Activated naive CD8-positive, alpha-beta T cell treated with anti-CD3 and anti-CD28 coated beads, Interleukin-2, amount 50 U/mL, for 16 hours (primary cell): Measurements from ENCODE around the gene DVL3.

Source experiments
- DNase-seq: peaks from one replicate; pipeline ENCODE4 v3.0.0-alpha.2; 2020; ENCODE audit warnings: low read depth, low spot score

DVL3 gene

DNA sequence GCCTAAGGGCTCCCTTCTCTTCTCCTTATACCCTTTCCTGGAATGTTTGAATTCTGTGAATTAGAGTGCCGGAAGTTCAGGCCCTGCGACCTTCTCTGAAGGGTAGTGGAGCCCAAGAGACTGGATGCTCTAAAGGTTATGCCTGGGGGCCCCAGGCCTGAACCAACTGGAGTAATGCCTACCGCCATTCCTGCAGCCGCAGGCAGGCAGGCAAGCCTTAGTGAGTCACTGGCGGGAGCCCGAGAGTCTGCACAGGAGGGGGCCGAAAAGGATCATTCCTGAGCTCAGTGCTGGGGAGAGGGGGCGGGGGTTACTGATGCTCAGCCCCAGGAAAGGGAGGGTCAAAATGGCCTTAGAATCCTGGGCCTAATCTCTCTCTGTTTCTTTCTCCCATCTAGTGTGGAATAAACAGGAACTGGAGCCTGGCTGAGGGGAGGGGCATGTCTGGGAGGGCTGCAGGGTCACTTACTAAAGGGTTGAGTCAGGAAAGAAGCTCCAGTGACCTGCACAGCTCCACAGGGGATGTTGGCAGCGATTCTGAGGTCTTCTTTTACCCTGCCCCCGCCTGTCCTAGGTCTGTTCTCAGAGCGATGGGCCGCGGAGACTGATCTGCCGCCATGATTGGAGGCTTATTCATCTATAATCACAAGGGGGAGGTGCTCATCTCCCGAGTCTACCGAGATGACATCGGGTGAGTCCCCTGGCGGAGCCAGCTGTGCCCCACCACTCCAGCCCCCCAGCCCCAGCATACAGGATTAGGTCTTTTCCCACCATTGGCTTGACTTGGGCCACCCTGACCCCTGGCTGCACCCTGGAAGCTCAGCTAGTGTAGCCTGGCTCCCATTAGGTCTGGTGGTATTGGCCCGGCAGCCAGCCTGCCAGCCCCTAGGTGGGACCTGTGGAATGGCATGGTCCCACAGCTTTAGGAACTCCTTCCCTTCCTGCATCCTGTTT lies 21.5 kb downstream of the DVL3 start:
- DNase-seq = no peak

DNA sequence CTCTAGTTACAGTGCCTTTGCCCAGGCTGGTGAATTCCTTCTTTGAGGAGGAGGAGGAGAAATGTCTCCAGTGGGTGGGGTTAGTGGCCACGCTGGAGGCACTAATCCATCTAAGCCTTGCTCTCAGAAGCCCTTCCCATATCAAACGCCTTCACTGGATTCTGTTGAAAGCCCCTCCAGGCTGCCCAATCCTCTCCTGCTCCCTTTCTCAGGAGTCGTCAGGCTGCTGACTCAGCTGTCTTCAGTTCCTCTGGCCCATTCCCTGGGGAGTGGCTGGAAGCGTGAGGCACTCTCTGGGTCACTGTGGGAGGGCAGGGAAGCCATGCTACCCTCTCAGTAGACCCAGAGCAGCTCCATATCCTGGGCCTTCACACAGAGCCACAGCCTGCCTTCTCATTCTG lies 22.2 kb downstream of the DVL3 start:
- no peak for DNase-seq

DNA sequence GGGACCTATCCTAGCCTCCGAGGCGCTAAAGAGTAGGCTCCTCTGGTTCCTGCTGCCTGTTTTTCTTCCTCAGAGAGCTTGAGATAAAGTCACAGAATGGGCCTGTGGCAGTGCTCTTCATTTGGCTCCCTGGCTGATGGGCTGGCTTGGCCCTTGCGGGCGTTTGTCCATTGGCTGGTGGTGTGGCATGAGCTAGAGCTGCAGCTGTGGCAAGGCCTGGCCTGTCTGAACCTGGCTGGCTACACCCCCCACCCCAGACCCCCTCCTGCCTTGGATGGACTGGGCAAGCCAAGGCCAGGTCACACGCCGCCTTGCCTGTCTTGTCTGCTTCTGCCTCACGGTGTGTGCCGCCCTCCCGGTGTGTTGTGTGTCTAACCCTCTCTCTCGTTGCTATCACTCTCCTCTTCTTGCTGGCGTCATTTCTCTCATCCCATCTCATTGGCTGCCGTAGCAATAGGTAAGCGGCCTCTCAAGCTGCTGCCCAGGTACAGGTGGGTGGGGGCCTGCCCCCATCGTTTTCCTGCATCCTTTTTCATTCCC lies 22.7 kb downstream of the DVL3 start:
- no peak for DNase-seq

DNA sequence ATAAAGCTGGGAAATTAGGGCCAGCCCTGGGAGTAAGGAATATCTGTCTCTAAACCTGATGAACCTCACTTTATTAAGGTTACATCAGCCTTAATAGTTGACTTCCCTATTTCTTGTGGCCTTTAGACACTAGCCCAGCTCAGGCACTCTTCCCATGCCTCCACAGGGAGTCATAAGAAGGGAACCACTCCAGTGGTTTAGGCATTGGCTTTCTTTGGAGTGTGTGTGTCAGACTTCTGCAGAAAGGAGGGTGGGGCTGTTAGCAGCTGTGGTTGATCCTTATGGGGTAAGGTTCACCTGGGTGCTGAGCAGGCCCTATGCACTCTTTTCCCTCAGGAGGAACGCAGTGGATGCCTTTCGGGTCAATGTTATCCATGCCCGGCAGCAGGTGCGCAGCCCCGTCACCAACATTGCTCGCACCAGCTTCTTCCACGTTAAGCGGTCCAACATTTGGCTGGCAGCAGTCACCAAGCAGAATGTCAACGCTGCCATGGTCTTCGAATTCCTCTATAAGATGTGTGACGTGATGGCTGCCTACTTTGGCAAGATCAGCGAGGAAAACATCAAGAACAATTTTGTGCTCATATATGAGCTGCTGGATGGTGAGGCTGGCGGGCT lies 23.5 kb downstream of the DVL3 start:
- DNase-seq = no peak

DNA sequence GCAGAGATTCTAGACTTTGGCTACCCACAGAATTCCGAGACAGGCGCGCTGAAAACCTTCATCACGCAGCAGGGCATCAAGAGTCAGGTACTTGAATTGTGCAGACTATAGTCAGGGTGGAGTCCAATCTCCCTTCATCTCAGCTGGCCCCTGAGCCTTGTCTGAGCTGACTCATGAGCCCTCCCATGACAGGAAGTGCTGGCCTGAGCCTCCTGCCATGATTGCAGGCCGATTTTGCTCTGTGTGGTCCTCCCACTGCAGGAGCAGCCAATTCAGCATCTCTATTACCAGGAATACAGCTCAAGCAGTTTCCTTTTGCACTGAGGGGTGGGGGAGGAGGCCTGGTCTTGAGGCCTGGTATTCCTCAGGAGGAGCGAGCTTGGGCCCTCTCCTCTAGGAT lies 25.0 kb downstream of the DVL3 start:
- DNase-seq = no peak

GRCh38 chr3:184181596-184181995 lies 26.4 kb downstream of the DVL3 start:
- DNase-seq = no peak

- DNase-seq = no peak
Observed at GRCh38 chr3:184183679-184184078, 28.5 kb downstream of the DVL3 start.

GRCh38 chr3:184184546-184185230 lies 29.5 kb downstream of the DVL3 start:
- DNase-seq = no peak

- peak; percentile 98 for DNase-seq
Observed at GRCh38 chr3:184185461-184186183, 30.4 kb downstream of the DVL3 start.

- DNase-seq = no peak
Observed at GRCh38 chr3:184186184-184186901, 31.2 kb downstream of the DVL3 start, which contains the start of gene ABCF3. TSS of gene ABCF3 (plus strand) at chr3:184186199. CDS start at chr3:184186208, 9 bp downstream.

DNA sequence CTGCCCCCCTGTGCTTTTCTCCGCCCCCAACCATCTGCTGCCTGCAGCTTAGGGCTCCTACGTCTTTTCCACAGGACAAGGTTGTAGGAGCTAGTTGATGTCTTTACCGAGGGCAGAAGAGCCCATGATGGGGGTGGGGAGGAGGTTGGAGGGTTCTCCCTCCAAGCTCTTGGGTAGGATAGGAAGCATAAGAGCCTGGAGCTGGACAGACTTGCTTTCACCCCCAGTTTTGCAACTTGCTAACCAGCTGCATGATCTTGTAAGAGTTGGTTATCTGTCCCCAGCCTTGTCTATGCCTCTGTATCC lies 31.7 kb downstream of the DVL3 start:
- no peak for DNase-seq

DNA sequence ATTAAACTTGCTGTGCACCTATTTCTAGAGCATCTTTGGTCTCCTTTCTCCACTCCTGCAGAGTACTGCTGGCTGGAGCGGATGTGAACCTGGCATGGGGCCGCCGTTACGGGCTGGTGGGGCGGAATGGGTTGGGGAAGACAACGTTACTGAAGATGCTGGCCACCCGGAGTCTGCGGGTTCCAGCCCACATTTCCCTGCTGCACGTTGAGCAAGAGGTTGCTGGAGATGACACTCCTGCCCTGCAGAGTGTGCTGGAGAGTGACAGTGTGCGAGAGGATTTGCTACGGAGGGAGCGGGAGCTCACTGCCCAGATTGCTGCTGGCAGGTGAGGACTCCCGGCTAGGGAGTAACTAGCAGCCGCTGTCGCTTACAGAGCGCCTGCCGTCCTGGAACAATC lies 32.9 kb downstream of the DVL3 start:
- DNase-seq = no peak

GRCh38 chr3:184189421-184189820 lies 34.2 kb downstream of the DVL3 start:
- no peak for DNase-seq

DNA sequence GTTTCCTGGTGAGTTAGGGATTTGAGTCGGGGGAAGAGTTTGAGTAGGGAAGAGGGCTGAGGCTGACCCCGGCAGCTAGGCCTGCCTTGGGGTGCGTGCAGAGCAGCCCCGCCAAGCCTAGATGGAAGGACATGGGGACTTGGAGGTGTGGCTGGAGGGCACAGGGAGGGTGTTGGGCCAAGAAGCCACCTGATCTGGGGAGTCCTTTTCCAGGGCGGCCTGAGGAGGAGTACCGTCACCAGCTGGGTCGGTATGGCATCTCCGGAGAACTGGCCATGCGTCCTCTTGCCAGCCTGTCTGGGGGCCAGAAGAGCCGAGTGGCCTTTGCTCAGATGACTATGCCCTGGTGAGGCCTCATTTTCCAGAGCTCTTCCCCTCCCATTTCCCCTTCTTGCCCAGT lies 37.7 kb downstream of the DVL3 start:
- no peak for DNase-seq

- DNase-seq = no peak
Observed at GRCh38 chr3:184193991-184194539, 38.9 kb downstream of the DVL3 start.

DNA sequence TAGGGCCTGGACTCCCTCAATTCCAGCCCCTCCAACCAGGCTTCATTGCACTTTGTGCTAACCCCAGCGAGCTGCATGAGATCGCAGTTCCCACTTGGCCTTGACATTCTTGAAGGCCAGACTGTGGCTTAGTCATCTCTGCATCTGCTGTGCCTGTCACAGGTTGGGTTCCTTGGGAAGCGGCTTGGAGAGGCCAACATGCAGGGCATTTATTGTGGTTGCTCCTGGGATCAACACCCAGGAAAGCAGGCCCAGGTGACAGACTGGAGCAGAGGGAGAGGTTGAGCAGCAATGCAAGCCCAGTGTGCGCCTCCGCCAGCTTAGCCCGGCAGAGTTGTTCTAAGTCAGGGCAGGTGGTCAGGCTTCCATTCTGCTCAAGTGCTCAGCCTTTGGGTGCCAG lies 41.4 kb downstream of the DVL3 start:
- no peak for DNase-seq

GRCh38 chr3:184198509-184198908 lies 43.3 kb downstream of the DVL3 start:
- no peak for DNase-seq

DNA sequence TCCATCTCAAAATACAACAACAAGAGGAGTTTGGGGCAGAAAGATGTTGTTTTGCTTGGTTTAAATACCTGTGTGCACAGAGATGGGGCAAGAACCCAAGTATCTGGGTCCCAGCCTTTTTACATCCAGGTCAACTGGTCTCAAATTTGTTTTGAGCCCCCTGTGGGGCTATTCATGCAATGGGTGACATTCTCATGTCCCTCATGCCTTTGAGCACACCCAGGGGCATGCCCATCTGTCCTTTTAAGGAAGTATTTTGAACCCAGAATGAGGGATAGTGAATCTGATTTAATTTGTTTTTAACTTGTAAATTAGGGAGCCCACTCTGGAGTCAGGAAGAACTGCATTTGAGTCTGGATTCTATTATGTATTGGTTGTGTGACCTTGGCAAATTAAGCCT lies 45.6 kb downstream of the DVL3 start:
- no peak for DNase-seq

DNA sequence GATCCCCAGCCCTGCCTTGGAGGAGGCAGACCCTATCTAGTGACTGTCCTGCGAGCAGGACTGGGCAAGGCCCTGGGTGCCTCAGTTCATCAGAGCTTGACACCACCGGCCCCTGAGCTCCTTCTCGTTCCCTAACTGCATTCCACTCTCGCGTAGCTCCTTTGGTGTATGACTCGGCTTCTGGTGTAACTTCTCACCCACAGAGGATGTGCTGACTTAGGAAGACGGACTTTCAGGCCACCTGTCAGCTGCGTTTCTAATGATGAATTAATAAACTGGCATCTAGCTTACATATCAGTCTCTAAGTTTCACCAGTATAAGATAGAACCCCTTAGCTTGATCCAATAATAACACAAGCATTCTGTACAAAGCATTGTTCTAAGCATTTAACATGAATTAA lies 48.3 kb downstream of the DVL3 start:
- no peak for DNase-seq

DNA sequence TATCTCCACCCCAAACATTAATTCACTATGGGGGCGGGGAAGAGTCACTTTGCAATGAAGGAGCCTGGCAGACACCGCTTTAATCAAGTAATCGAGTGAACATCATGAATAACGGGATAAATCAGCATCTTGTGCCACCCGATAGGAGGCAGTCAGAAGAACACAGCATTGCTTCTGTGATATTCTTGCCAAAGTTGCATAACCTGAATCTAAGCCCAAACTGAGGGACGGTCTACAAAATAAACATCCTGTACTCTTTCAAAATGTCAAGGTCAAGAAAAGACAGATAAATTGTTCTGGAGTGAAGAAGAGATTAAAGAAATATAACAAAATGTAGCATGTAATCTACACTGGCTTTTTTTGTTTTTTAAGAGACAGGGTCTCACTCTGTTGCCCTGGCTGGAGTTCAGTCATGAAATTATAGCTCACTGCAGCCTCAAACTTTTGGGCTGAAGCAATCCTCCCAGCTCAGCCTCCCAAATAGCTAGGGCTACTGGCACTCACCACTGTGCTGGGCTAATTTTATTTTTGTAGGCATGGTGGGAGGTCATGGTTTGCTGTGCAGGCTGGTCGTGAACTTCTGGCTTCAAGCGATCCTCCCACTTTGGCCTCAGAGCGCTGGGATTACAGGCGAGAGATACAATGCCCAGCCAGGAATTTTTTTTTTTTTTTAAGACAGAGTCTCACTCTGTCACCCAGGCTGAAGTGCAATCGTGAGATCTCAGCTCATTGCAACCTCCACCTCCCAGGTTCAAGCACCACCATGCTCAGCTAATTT lies 54.2 kb downstream of the DVL3 start:
- DNase-seq = no peak
